Trophoblast cell (in vitro differentiated cells and primary cell): ENCODE measurements around the gene BORCS8.
A peak's percentile ranks its signal among the peaks of the same experiment; 100 is the strongest.

ENCODE experiments used
- DNase-seq, 2 donors: peaks; one replicate each; pipeline ENCODE4 v3.0.0-alpha.2; 2016
- H2AFZ ChIP-seq: 2 replicates; pipeline ENCODE4 v1.6.1; 2013; ENCODE audit warnings: low read length, moderate library complexity, mild to moderate bottlenecking; ENCODE audit not compliant: insufficient read depth, poor library complexity
- H2AK5ac ChIP-seq: 2 replicates; pipeline ENCODE4 v1.6.1; 2013; ENCODE audit warnings: mild to moderate bottlenecking, low read length
- H2BK120ac ChIP-seq: 2 replicates; pipeline ENCODE4 v1.6.1; 2013; ENCODE audit warnings: low read length, mild to moderate bottlenecking, moderate library complexity; ENCODE audit not compliant: insufficient read depth, poor library complexity
- H2BK12ac ChIP-seq: 2 replicates; pipeline ENCODE4 v1.6.1; 2013; ENCODE audit warnings: mild to moderate bottlenecking, low read length, moderate library complexity
- H2BK5ac ChIP-seq: 2 replicates; pipeline ENCODE4 v1.6.1; 2013; ENCODE audit warnings: low read length, low read depth, moderate library complexity, mild to moderate bottlenecking; ENCODE audit not compliant: poor library complexity
- H3K14ac ChIP-seq: 2 replicates; pipeline ENCODE4 v1.6.1; 2013; ENCODE audit warnings: mild to moderate bottlenecking, low read length
- H3K18ac ChIP-seq: 2 replicates; pipeline ENCODE4 v1.6.1; 2013; ENCODE audit warnings: mild to moderate bottlenecking, low read length
- H3K23ac ChIP-seq: 2 replicates; pipeline ENCODE4 v1.6.1; 2013; ENCODE audit warnings: low read length
- H3K27ac ChIP-seq: 2 replicates; pipeline ENCODE4 v1.5.1; 2013; ENCODE audit warnings: low read depth, mild to moderate bottlenecking, inconsistent platforms, low read length, moderate library complexity
- H3K27me3 ChIP-seq: 2 replicates; pipeline ENCODE4 v1.6.1; 2013; ENCODE audit warnings: inconsistent platforms, mild to moderate bottlenecking, low read length, moderate library complexity; ENCODE audit not compliant: insufficient read depth
- H3K36me3 ChIP-seq, 2 experiments: 1 replicate in 1 of 2; 2 replicates in 1 of 2; pipeline ENCODE4 v1.6.1; 2013; ENCODE audit warnings: low read length in 2 of 2, mild to moderate bottlenecking in 2 of 2, moderate library complexity in 1 of 2; ENCODE audit not compliant: insufficient read depth in 2 of 2, control insufficient read depth in 1 of 2
- H3K4ac ChIP-seq: 2 replicates; pipeline ENCODE4 v1.6.1; 2013; ENCODE audit warnings: low read depth, mild to moderate bottlenecking, low read length, moderate library complexity
- H3K4me1 ChIP-seq, 2 experiments: 1 replicate in 1 of 2; 2 replicates in 1 of 2; pipeline ENCODE4 v1.6.1; 2013; ENCODE audit warnings: low read length in 2 of 2, mild to moderate bottlenecking in 2 of 2, moderate library complexity in 1 of 2; ENCODE audit not compliant: insufficient read depth in 2 of 2, control insufficient read depth in 1 of 2
- H3K4me2 ChIP-seq: 2 replicates; pipeline ENCODE4 v1.6.1; 2013; ENCODE audit warnings: inconsistent platforms, mild to moderate bottlenecking, low read length, moderate library complexity
- H3K4me3 ChIP-seq: 2 replicates; pipeline ENCODE4 v1.5.1; 2013; ENCODE audit warnings: mild to moderate bottlenecking, low read depth, low read length, inconsistent platforms
- H3K79me1 ChIP-seq: one replicate; pipeline ENCODE4 v1.6.1; 2013; ENCODE audit warnings: low read length
- H3K79me2 ChIP-seq: 2 replicates; pipeline ENCODE4 v1.6.1; 2013; ENCODE audit warnings: low read length, mild to moderate bottlenecking; ENCODE audit not compliant: control insufficient read depth, insufficient read depth, poor library complexity
- H3K9ac ChIP-seq: 2 replicates; pipeline ENCODE4 v1.6.1; 2013; ENCODE audit warnings: mild to moderate bottlenecking, low read length
- H3K9me3 ChIP-seq: 2 replicates; pipeline ENCODE4 v1.6.1; 2013; ENCODE audit warnings: low read depth, mild to moderate bottlenecking, control low read depth, inconsistent platforms, low read length; ENCODE audit not compliant: insufficient read depth
- H4K12ac ChIP-seq: 2 replicates; pipeline ENCODE4 v1.6.1; 2013; ENCODE audit warnings: low read depth, mild to moderate bottlenecking, low read length, moderate library complexity
- H4K8ac ChIP-seq: 2 replicates; pipeline ENCODE4 v1.6.1; 2013; ENCODE audit warnings: low read depth, mild to moderate bottlenecking, low read length, moderate library complexity
- H4K91ac ChIP-seq: one replicate; pipeline ENCODE4 v1.6.1; 2013; ENCODE audit warnings: low read depth, mild to moderate bottlenecking, low read length, moderate library complexity
- WGBS: extraction: QIAGEN DNeasy Blood & Tissue Kit; methylation state at CpG from one replicate; pipeline ENCODE4 v1.1.7; 2013; ENCODE audit warnings: missing lambda C conversion rate; ENCODE audit not compliant: insufficient read length, insufficient coverage; ENCODE audit errors: extremely low coverage; 5-methylcytosine and 5-hydroxymethylcytosine counted together

The BORCS8 gene

DNA sequence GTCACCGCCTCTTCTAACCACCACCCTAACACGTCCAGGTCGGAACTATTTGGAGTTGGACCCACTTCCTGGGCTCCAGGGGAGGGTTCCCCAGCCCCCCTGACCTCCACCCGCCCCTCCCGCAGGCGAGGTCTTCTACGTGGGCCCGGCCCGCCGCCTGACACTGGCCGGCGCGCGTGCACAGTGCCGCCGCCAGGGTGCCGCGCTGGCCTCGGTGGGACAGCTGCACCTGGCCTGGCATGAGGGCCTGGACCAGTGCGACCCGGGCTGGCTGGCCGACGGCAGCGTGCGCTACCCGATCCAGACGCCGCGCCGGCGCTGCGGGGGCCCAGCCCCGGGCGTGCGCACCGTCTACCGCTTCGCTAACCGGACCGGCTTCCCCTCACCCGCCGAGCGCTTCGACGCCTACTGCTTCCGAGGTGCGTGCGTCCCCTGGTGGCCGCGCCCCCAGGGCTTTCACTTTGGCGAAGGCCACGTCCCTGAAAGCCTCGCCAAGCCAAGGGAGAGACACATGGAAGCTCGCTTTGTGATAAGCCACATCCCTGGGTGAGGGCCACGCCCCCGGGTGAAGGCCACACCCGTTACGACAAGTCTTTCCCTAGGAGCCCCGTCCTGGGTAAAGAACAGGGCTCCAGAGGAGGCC is 33.0 kb upstream of the BORCS8 start:
- peaks cover 8% of the 10 kb centered on the region for H3K9me3 ChIP-seq
- no peak overlapping the region for H4K12ac ChIP-seq
- peak; percentile 42 to 66 for DNase-seq
- peaks cover 4% of the 10 kb centered on the region in 2 experiments for H3K4me1 ChIP-seq
- no peak overlapping the region for H2BK120ac ChIP-seq
- H3K4me2 ChIP-seq, result peak overlapping the region; percentile 60
- H4K8ac ChIP-seq, result no peak overlapping the region
- no peak overlapping the region for H3K27ac ChIP-seq
- no peak overlapping the region for H4K91ac ChIP-seq
- H3K14ac ChIP-seq, result no peak overlapping the region
- H2AFZ ChIP-seq, result no peak overlapping the region
- peak overlapping the region; percentile 30 for H3K4me3 ChIP-seq
- no peak overlapping the region for H3K18ac ChIP-seq
- no peak overlapping the region for H3K9ac ChIP-seq
- no CpG with 5 or more reads among the region's 59 CpGs for WGBS
- H3K79me2 ChIP-seq, result no peaks in the 10 kb centered on the region
- H2BK5ac ChIP-seq, result no peak overlapping the region
- no peak overlapping the region for H3K4ac ChIP-seq
- no peak overlapping the region for H2BK12ac ChIP-seq
- H2AK5ac ChIP-seq, result no peak overlapping the region
- no peaks in the 10 kb centered on the region for H3K79me1 ChIP-seq
- peaks cover 10% of the 10 kb centered on the region for H3K27me3 ChIP-seq
- H3K23ac ChIP-seq, result no peak overlapping the region
- no peaks in the 10 kb centered on the region for H3K36me3 ChIP-seq

DNA sequence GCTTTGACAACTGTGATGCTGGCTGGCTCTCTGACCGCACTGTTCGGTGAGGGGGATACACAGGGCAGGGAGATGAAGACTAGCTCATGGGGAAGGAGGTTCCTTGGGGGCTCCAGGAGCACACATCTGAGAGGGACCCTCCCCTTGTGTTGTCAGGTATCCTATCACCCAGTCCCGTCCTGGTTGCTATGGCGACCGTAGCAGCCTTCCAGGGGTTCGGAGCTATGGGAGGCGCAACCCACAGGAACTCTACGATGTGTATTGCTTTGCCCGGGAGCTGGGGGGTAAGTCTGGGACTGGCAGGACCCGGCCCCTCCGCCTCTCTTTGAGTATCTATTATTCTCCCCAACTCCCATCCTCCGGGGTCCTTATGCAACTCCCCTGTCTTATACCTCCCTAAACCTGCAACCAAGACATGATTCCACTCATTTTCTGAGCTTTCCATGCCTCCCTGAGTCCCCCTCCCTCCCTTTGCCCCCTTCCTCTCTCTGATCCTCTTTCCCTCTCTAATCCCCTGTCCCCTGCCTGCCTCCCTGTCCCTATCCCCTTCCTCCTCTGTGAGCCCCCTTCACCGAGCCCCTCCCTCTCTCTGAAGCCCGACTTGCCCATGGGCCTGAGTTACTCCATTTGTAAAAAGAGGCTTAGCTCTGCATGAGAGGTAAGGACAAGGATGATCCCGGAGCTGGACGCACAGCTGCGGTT is 32.3 kb upstream of the BORCS8 start:
- H3K79me2 ChIP-seq, result no peaks in the 10 kb centered on the region
- peaks cover 8% of the 10 kb centered on the region for H3K9me3 ChIP-seq
- H3K27me3 ChIP-seq, result peaks cover 10% of the 10 kb centered on the region
- H3K23ac ChIP-seq, result no peak overlapping the region
- H3K14ac ChIP-seq, result no peak overlapping the region
- peaks cover 4% of the 10 kb centered on the region in 2 experiments for H3K4me1 ChIP-seq
- no peak overlapping the region for H4K8ac ChIP-seq
- H3K4me3 ChIP-seq, result no peak overlapping the region
- H3K4ac ChIP-seq, result no peak overlapping the region
- no peak overlapping the region for H4K12ac ChIP-seq
- H4K91ac ChIP-seq, result no peak overlapping the region
- no peak overlapping the region for H2AK5ac ChIP-seq
- H2BK5ac ChIP-seq, result no peak overlapping the region
- H3K36me3 ChIP-seq, result no peaks in the 10 kb centered on the region
- no peak overlapping the region for H2AFZ ChIP-seq
- no peak overlapping the region for H3K9ac ChIP-seq
- no peaks in the 10 kb centered on the region for H3K79me1 ChIP-seq
- no peak overlapping the region for H3K18ac ChIP-seq
- H2BK12ac ChIP-seq, result no peak overlapping the region
- no CpG with 5 or more reads among the region's 17 CpGs for WGBS
- no peak overlapping the region for H3K27ac ChIP-seq
- DNase-seq, result no peak
- peak overlapping the region; percentile 60 for H3K4me2 ChIP-seq
- no peak overlapping the region for H2BK120ac ChIP-seq

DNA sequence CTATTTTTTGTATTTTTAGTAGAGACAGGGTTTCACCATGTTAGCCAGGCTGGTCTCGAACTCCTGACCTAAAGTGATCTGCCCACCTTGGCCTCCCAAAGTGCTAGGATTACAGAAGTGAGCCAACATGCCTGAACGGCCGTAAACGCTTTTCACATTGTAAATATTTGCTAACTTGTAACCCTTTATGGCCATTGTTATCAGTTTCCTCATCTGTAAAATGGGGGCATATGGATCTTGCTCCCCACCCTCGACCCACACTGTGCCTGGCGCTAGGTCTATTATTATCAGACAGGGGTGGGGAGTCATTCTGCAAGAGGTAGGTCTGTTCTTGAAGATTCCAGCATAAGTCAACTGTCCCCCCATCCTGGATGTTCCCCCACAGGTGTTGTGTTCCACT is 31.7 kb upstream of the BORCS8 start:
- no peak overlapping the region for H3K4me3 ChIP-seq
- no peak overlapping the region for H3K18ac ChIP-seq
- whole genome bisulfite sequencing, result no CpG with 5 or more reads among the region's 6 CpGs

DNA sequence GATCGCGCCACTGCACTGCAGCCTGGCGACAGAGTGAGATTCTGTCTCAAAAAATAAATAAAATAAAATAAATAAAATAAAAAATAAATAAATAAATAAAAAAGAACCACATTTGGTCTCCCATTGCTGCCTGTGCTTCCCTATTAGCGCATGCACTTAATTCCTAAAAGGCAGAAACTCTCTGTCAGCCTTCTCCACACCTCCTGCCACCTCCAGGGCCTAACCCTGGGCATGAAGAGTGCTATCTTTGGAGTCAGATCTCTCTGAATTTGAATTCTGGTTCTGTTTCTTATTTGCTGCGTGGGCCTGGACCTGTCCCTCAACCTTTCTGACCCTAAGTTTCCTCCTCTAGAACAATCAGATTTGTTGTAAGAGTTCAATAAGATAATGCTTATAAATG is 31.1 kb upstream of the BORCS8 start:
- H2BK120ac ChIP-seq, result no peak overlapping the region
- peaks cover 10% of the 10 kb centered on the region for H3K27me3 ChIP-seq
- H3K18ac ChIP-seq, result no peak overlapping the region
- no peak overlapping the region for H2BK12ac ChIP-seq
- H2AFZ ChIP-seq, result no peak overlapping the region
- no peaks in the 10 kb centered on the region for H3K79me1 ChIP-seq
- peaks cover 4% of the 10 kb centered on the region in 2 experiments for H3K4me1 ChIP-seq
- H3K36me3 ChIP-seq, result no peaks in the 10 kb centered on the region
- no peak overlapping the region for H4K12ac ChIP-seq
- H3K9ac ChIP-seq, result no peak overlapping the region
- no peak overlapping the region for H2AK5ac ChIP-seq
- H3K4me2 ChIP-seq, result no peak overlapping the region
- no peak overlapping the region for H3K4ac ChIP-seq
- no peak overlapping the region for H4K91ac ChIP-seq
- DNase-seq, result no peak
- WGBS, result no CpG with 5 or more reads among the region's 5 CpGs
- H3K9me3 ChIP-seq, result peaks cover 8% of the 10 kb centered on the region
- H2BK5ac ChIP-seq, result no peak overlapping the region
- H3K4me3 ChIP-seq, result no peak overlapping the region
- H3K27ac ChIP-seq, result no peak overlapping the region
- no peaks in the 10 kb centered on the region for H3K79me2 ChIP-seq
- no peak overlapping the region for H3K14ac ChIP-seq
- H3K23ac ChIP-seq, result no peak overlapping the region
- H4K8ac ChIP-seq, result no peak overlapping the region

More for the DNA sequence above, 31.7 kb upstream of the BORCS8 start:
- Histone ChIP-seq H3K9me3 (peaks cover 8% of the 10 kb centered on the region), H3K27me3 (peaks cover 10% of the 10 kb centered on the region), H2BK120ac (no peak overlapping the region), H4K91ac (no peak overlapping the region), H3K27ac (no peak overlapping the region), H3K36me3 (no peaks in the 10 kb centered on the region), H3K4ac (no peak overlapping the region), H3K4me2 (no peak overlapping the region), H3K9ac (no peak overlapping the region), H2AK5ac (no peak overlapping the region), H3K79me2 (no peaks in the 10 kb centered on the region), H4K8ac (no peak overlapping the region), H2BK12ac (no peak overlapping the region), H2AFZ (no peak overlapping the region), H3K79me1 (no peaks in the 10 kb centered on the region), H4K12ac (no peak overlapping the region), H3K14ac (no peak overlapping the region), H2BK5ac (no peak overlapping the region), H3K23ac (no peak overlapping the region), H3K4me1 (peaks cover 4% of the 10 kb centered on the region in 2 experiments)
- no peak for DNase-seq
